ENCODE results near the gene LYZL4.

LYZL4 gene

GRCh38 chr3:42349765-42350594 is 60.4 kb downstream of the LYZL4 start:
- no peak for TF ChIP-seq CTCF (IDR thresholded peaks at IDR 0.05; ENCODE audit: extremely low read depth, insufficient read depth, missing control alignments)
- DNase-seq (ENCODE audit: low spot score) = no peak
- in situ Hi-C loops (cut with MboI; ENCODE audit: low pct_unique_long_range_greater_than_20kb, low sequenced_read_pairs, unreplicated experiment) = no loop called here

- no peak for TF ChIP-seq CTCF (IDR thresholded peaks at IDR 0.05; ENCODE audit: extremely low read depth, insufficient read depth, missing control alignments)
- in situ Hi-C loops (cut with MboI; ENCODE audit: low pct_unique_long_range_greater_than_20kb, low sequenced_read_pairs, unreplicated experiment) = no loop called here
- no peak for DNase-seq (ENCODE audit: low spot score)
These were observed 62.5 kb downstream of the LYZL4 start for GRCh38 chr3:42347928-42348327.

All from GM13977 (cell line).